CD14-positive monocyte (primary cell): ENCODE results near the gene RAMACL. TPM values are rescaled to one million over a fixed set of nuclear protein-coding genes. Genes with fewer than 3 reads are reported as not detected.

ENCODE experiments used
- DNase-seq, 3 donors: peaks; one replicate each; pipeline ENCODE4 v3.0.0-alpha.2; 2011 to 2022
- H2AFZ ChIP-seq: 2 replicates; pipeline ENCODE4 v1.6.0; 2012; ENCODE audit warnings: mild to moderate bottlenecking, low read depth, low read length, inconsistent platforms; ENCODE audit not compliant: insufficient read depth, poor library complexity, severe bottlenecking
- H3K27ac ChIP-seq, 2 donors: 1 replicate in 1 of 2; 2 replicates in 1 of 2; pipeline ENCODE4 v1.5.1; 2012 to 2013; ENCODE audit warnings: low read length in 2 of 2, control low read depth in 1 of 2, inconsistent platforms in 1 of 2, low read depth in 1 of 2, mild to moderate bottlenecking in 1 of 2
- H3K27me3 ChIP-seq, 2 donors: one replicate each; pipeline versions ENCODE4 v1.6.0 to v1.6.1; 2011 to 2013; ENCODE audit warnings: low read length in 2 of 2; ENCODE audit not compliant: control insufficient read depth in 2 of 2, insufficient read depth in 2 of 2
- H3K36me3 ChIP-seq, 2 donors: replicated peaks in 1 of 2; 1 replicate in 1 of 2; 2 replicates in 1 of 2; pipeline versions ENCODE4 v1.5.1 to v1.6.1; 2012 to 2013; ENCODE audit warnings: low read length in 2 of 2, control low read depth in 1 of 2, inconsistent platforms in 1 of 2, mild to moderate bottlenecking in 1 of 2; ENCODE audit not compliant: insufficient read depth in 2 of 2, control insufficient read depth in 1 of 2
- H3K4me1 ChIP-seq, 2 donors: 1 replicate in 1 of 2; 2 replicates in 1 of 2; pipeline versions ENCODE4 v1.5.1 to v1.6.1; 2012 to 2013; ENCODE audit warnings: low read length in 2 of 2, control low read depth in 1 of 2, inconsistent platforms in 1 of 2, mild to moderate bottlenecking in 1 of 2, moderate library complexity in 1 of 2; ENCODE audit not compliant: insufficient read depth in 2 of 2, control insufficient read depth in 1 of 2
- H3K4me2 ChIP-seq: replicated peaks from 2 replicates; pipeline ENCODE3; 2012; ENCODE audit warnings: low read length, moderate library complexity, mild to moderate bottlenecking; ENCODE audit not compliant: poor library complexity, severe bottlenecking; ENCODE audit errors: extremely low read depth
- H3K4me3 ChIP-seq, 3 experiments: fragments of 200-600 bp in 1 of 3; sonication (generic) in 1 of 3; replicated peaks in 1 of 3; 1 replicate in 2 of 3; 2 replicates in 1 of 3; pipeline ENCODE4 v1.5.1; 2011 to 2013; ENCODE audit warnings: low read length in 3 of 3, mild to moderate bottlenecking in 3 of 3, control low read depth in 2 of 3, low read depth in 2 of 3, inconsistent platforms in 1 of 3, moderate library complexity in 1 of 3
- H3K79me2 ChIP-seq: 2 replicates; pipeline ENCODE4 v1.6.0; 2012; ENCODE audit warnings: mild to moderate bottlenecking, control low read depth, inconsistent platforms, low read length, moderate library complexity; ENCODE audit not compliant: insufficient read depth
- H3K9ac ChIP-seq: 2 replicates; pipeline ENCODE4 v1.6.0; 2017; ENCODE audit warnings: low read length, mild to moderate bottlenecking; ENCODE audit not compliant: insufficient read depth, poor library complexity, severe bottlenecking
- H3K9me3 ChIP-seq, 2 donors: replicated peaks in 1 of 2; 1 replicate in 1 of 2; 2 replicates in 1 of 2; pipeline versions ENCODE4 v1.5.1 to v1.6.1; 2012 to 2013; ENCODE audit warnings: low read length in 2 of 2, control low read depth in 1 of 2; ENCODE audit not compliant: control insufficient read depth in 1 of 2, insufficient read depth in 1 of 2
- H4K20me1 ChIP-seq: 2 replicates; pipeline ENCODE4 v1.6.0; 2012; ENCODE audit warnings: mild to moderate bottlenecking, low read length, control low read depth, moderate library complexity; ENCODE audit not compliant: insufficient read depth
- H3K27ac Mint-ChIP-seq, 7 donors: one replicate each; pipeline ENCODE4 v1.8.0; 2020; ENCODE audit warnings: mild to moderate bottlenecking in 7 of 7, mixed read lengths in 7 of 7, moderate library complexity in 6 of 7, inconsistent platforms in 2 of 7
- H3K27me3 Mint-ChIP-seq, 3 donors: one replicate each; pipeline ENCODE4 v1.8.0; 2021 to 2022; ENCODE audit warnings: low read depth in 3 of 3, mild to moderate bottlenecking in 3 of 3, mixed read lengths in 3 of 3, moderate library complexity in 3 of 3, inconsistent platforms in 1 of 3
- H3K36me3 Mint-ChIP-seq, 2 donors: one replicate each; pipeline ENCODE4 v1.8.0; 2020; ENCODE audit warnings: mixed read lengths in 2 of 2, inconsistent platforms in 1 of 2, mild to moderate bottlenecking in 1 of 2
- H3K4me1 Mint-ChIP-seq: one replicate; pipeline ENCODE4 v1.8.0; 2020; ENCODE audit warnings: mild to moderate bottlenecking, mixed read lengths
- H3K4me3 Mint-ChIP-seq, 2 donors: one replicate each; pipeline ENCODE4 v1.8.0; 2020; ENCODE audit warnings: mild to moderate bottlenecking in 2 of 2, mixed read lengths in 2 of 2, moderate library complexity in 1 of 2
- H3K9me3 Mint-ChIP-seq, 7 donors: one replicate each; pipeline ENCODE4 v1.8.0; 2020 to 2022; ENCODE audit warnings: mixed read lengths in 7 of 7, mild to moderate bottlenecking in 6 of 7, moderate library complexity in 6 of 7, inconsistent platforms in 2 of 7
- WGBS: methylation state at CpG from one replicate; pipeline ENCODE4 v1.1.5; 2013; ENCODE audit warnings: missing lambda C conversion rate; ENCODE audit not compliant: insufficient coverage; 5-methylcytosine and 5-hydroxymethylcytosine counted together
- intact Hi-C, 2 donors: fragments of 100-400 bp; cut with micrococcal nuclease; formaldehyde crosslinking; loops; one replicate each; pipeline versions ENCODE4 v1.15.0 to v1.15.1; 2023
- polyA plus RNA-seq, 3 donors: library from polyadenylated mRNA; depleted of rRNA in 1 of 3; unstranded in 2 of 3; stranded (reverse) in 1 of 3; fragments of 300-500 nt in 2 of 3; fragments of >200 nt in 1 of 3; fragmentation: Illumina TruSeq in 2 of 3; gene quantifications; 1 replicate in 2 of 3; 2 replicates in 1 of 3; pipeline ENCODE4 v1.2.3, GENCODE V29; 2012 to 2021
- TF ChIP-seq, protein P1 (sequence below): fragments of 200-600 bp; IDR thresholded peaks from one replicate; pipeline ENCODE4 v1.8.0; 2022; ENCODE audit warnings: antibody characterized with exemption, mild to moderate bottlenecking

RAMACL gene
- polyA plus RNA-seq, 3 donors = 0.05 to 0.33 (median 0.11) TPM

DNA sequence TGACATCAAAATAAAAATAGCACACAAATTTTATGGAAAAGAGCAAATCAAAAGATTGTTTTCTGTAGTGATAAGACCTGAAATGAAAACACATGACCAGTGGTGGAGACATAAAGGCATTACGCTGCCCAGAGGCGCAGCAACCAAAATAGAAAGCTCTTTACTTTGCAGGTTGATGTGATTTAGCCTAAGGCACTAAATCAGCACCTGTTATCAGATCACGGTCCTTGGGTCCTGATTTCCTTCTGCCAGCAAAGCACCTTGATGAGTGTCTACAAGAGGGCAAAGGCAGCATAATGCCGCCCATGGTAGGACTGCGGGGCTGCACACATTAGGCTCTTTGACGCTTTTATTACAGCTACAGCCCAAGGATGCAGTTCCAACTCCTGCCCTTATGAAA lies 19.3 kb upstream of the RAMACL start:
- Mint-ChIP-seq H3K4me1 (peaks cover 3% of the 10 kb centered on the region), H3K27ac (no peak overlapping the region), H3K4me3 (no peak overlapping the region), H3K9me3 (peaks cover 0 to 2% (median 0%) of the 10 kb centered on the region in 7 donors), H3K36me3 (no peaks in the 10 kb centered on the region), H3K27me3 (peaks cover 0 to 3% (median 0%) of the 10 kb centered on the region in 3 donors)
- Histone ChIP-seq H3K9me3 (no peaks in the 10 kb centered on the region), H3K4me1 (no peaks in the 10 kb centered on the region), H3K4me3 (no peak overlapping the region), H2AFZ (no peak overlapping the region), H3K79me2 (no peaks in the 10 kb centered on the region), H3K9ac (no peak overlapping the region), H3K4me2 (no peak overlapping the region), H3K27me3 (no peaks in the 10 kb centered on the region), H4K20me1 (no peaks in the 10 kb centered on the region), H3K36me3 (no peaks in the 10 kb centered on the region), H3K27ac (no peak overlapping the region)
- TF ChIP-seq, protein P1, sequence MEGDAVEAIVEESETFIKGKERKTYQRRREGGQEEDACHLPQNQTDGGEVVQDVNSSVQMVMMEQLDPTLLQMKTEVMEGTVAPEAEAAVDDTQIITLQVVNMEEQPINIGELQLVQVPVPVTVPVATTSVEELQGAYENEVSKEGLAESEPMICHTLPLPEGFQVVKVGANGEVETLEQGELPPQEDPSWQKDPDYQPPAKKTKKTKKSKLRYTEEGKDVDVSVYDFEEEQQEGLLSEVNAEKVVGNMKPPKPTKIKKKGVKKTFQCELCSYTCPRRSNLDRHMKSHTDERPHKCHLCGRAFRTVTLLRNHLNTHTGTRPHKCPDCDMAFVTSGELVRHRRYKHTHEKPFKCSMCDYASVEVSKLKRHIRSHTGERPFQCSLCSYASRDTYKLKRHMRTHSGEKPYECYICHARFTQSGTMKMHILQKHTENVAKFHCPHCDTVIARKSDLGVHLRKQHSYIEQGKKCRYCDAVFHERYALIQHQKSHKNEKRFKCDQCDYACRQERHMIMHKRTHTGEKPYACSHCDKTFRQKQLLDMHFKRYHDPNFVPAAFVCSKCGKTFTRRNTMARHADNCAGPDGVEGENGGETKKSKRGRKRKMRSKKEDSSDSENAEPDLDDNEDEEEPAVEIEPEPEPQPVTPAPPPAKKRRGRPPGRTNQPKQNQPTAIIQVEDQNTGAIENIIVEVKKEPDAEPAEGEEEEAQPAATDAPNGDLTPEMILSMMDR = no peak
- DNase-seq = no peak
- intact Hi-C loops = no loop called here
- WGBS = 97% methylated on average over 6 of the region's 6 CpGs

DNA sequence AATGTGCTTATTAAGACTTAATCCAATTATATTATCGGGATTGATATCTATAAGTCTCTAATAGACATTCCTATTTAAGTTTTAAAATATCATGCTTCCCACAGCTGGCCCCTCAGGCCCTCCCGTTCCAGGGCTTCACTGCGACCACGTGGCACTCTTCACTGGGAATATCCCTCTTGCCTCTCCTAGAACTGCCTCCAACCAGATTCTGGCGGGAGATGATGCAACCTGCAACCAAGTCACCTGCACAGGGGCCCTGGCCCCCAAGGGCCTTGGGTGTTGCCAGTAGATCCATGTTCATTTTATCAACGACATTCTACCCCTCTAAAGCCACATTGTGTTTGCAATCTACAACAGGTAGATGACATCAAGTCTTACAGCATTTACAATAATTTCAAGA lies 18.4 kb upstream of the RAMACL start:
- Mint-ChIP-seq H3K4me1 (peaks cover 4% of the 10 kb centered on the region), H3K36me3 (no peaks in the 10 kb centered on the region), H3K9me3 (peaks cover 0 to 2% (median 0%) of the 10 kb centered on the region in 7 donors), H3K27me3 (peaks cover 0 to 3% (median 2%) of the 10 kb centered on the region in 3 donors), H3K27ac (no peak overlapping the region), H3K4me3 (no peak overlapping the region)
- Histone ChIP-seq H4K20me1 (no peaks in the 10 kb centered on the region), H3K36me3 (no peaks in the 10 kb centered on the region), H3K4me3 (no peak overlapping the region), H3K4me2 (no peak overlapping the region), H3K9ac (no peak overlapping the region), H3K9me3 (no peaks in the 10 kb centered on the region), H2AFZ (no peak overlapping the region), H3K79me2 (no peaks in the 10 kb centered on the region), H3K27ac (no peak overlapping the region), H3K4me1 (peaks cover under 1 to 1% of the 10 kb centered on the region in 2 donors), H3K27me3 (no peaks in the 10 kb centered on the region)
- WGBS = 92% methylated on average over 4 of the region's 6 CpGs
- no peak for DNase-seq
- intact Hi-C loops = no loop called here
- TF ChIP-seq, protein P1 = no peak
